Muscle layer of duodenum (tissue), 2 donors: ENCODE results near the gene PRRT4.

ENCODE experiments used
- H3K27ac ChIP-seq: one replicate; pipeline ENCODE4 v1.7.0; 2013; ENCODE audit warnings: mild to moderate bottlenecking, low read length
- H3K27me3 ChIP-seq: one replicate; pipeline ENCODE4 v1.7.0; 2013; ENCODE audit warnings: low read depth, mild to moderate bottlenecking, control low read depth, low read length
- H3K36me3 ChIP-seq, 2 donors: one replicate each; pipeline ENCODE4 v1.7.0; 2013; ENCODE audit warnings: low read length in 2 of 2, control low read depth in 1 of 2, mild to moderate bottlenecking in 1 of 2; ENCODE audit not compliant: insufficient read depth in 2 of 2, control insufficient read depth in 1 of 2
- H3K4me1 ChIP-seq, 2 donors: one replicate each; pipeline ENCODE4 v1.7.0; 2013; ENCODE audit warnings: low read length in 2 of 2, mild to moderate bottlenecking in 2 of 2, control low read depth in 1 of 2, moderate library complexity in 1 of 2; ENCODE audit not compliant: insufficient read depth in 2 of 2, control insufficient read depth in 1 of 2
- H3K4me3 ChIP-seq, 2 donors: one replicate each; pipeline ENCODE4 v1.7.0; 2013; ENCODE audit warnings: low read length in 2 of 2, low read depth in 1 of 2, mild to moderate bottlenecking in 1 of 2
- H3K9me3 ChIP-seq, 2 donors: one replicate each; pipeline ENCODE4 v1.7.0; 2013; ENCODE audit warnings: low read length in 2 of 2, control low read depth in 1 of 2, mild to moderate bottlenecking in 1 of 2; ENCODE audit not compliant: control insufficient read depth in 1 of 2
- donor health status: healthy.

The PRRT4 gene

DNA sequence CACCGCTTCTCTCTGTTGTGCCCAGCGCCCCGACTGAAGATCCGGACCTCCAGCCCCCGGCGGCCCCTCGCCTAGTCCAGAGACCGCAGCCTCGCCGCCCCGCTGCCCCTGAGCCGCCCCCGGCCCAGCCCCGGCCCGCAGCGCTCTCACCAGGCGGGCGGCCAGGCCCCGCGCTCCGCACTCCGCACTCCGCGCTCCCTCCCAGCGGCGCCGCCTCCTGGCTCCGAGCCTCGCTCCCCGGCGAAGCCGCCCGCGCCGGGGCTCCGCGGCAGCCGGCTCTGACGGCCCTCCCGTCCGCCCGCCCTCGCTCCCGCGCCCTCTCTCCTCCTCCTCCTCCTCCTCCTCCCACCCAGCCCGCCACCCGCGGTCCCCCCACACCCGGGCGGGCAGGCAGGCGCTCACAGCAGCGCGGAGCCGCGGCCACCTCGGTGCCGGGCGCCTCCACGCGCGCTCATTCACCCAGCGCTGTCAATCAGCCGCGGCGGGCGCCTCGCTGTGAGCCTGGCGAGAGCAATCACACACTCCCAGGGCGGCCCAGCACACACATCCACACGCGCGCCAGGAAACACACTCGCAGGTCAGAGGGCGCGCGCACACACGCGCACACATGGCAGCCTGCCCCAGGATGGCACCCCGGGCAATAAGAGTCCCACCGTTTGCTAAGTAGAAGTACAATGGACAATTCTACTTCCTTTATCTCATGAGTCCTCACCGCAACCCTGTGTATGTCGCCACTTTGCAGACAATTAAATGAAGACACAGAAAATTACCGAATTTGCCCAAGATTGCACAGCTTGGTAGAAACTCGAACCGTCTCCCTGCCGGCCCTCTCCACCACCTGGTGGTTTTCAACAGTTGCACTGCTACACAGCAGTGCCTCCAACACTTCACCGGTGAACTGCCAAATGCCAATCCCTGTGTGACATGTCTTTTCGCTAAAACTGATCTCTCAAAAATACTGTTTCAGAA lies at the start of gene PRRT4:
Gene PRRT4 (minus strand): TSS at position 280 of the 969 bp plus-strand sequence.
- Histone ChIP-seq H3K27ac (no peak within 1 kb of the TSS), H3K4me1 (peaks cover 0 to 18% of the 10 kb centered on the region in 2 donors), H3K9me3 (no peaks in the 10 kb centered on the region), H3K36me3 (no peaks in the 10 kb centered on the region), H3K4me3 (peak within 1 kb of the TSS; percentile 37 to 59), H3K27me3 (peaks cover 18% of the 10 kb centered on the region)

DNA sequence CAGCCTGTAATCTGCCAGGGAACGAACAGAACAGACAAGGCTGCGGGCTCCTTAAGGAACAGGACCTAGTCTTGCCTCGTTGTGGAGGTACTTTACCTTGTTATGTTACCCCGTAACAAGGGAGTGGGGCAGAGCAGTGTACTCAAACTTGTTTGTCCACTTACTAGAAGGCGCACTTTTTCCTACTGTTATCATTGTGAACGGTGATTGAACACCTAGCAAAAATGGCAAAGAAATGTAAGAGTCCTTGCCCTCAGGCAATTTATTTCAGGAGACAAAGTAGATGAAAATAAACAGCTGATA lies 48.9 kb upstream of the PRRT4 start:
- Histone ChIP-seq H3K4me3 (peak overlapping the region; percentile 70 to 77), H3K27me3 (no peaks in the 10 kb centered on the region), H3K9me3 (no peaks in the 10 kb centered on the region), H3K36me3 (no peaks in the 10 kb centered on the region), H3K4me1 (peaks cover 4 to 29% of the 10 kb centered on the region in 2 donors), H3K27ac (peak overlapping the region; percentile 85)

DNA sequence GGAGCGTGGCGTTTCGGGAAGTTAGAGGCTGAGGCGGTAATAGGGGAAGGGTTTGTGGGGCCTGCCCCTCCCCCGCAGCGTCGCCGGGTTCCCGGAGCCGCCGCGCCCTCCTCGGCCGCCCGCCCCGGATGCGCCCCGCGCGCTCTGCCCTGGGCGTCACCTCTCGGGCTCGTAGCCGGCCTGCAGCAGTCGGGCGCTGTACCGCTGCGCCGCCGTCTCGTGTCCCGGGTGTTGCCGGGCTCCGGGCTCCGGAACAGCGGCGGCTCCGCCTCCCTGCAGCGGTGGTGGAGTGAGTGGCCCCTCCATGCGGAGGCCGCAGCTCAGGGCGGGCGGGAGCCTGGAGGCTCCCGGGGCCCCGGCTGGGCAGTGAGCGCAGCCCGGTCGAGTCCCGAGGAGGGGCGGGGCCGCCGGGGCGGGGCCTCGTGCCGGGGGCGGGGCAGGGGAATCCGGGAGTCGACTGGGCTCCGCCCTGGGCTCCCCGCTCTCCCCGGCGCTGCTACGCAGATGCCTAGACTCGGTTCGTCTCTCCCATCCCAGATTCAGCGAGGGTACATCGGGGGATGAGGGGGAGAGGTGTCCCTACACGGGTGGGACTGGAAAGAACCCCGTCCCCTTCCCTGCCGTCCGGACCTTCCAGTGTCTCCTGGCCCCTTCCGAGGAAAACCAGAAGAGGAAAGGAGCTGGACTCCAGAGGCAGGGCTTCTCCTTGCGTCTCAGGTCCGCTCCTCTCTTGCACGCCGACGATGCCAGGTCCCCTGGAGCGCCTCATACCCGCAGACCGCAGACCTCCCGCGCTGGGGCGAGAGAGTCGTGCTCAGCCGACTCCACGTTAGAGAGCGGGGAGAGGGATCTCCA lies 48.3 kb upstream of the PRRT4 start, which contains the start of gene IMPDH1:
Gene IMPDH1 (minus strand): TSS at position 387 of the 855 bp plus-strand sequence. CDS start 81 bp downstream, at position 306.
- Histone ChIP-seq H3K9me3 (no peaks in the 10 kb centered on the region), H3K4me3 (peak within 1 kb of the TSS; percentile 70 to 77), H3K4me1 (peaks cover 4 to 35% of the 10 kb centered on the region in 2 donors), H3K36me3 (no peaks in the 10 kb centered on the region), H3K27ac (peak within 1 kb of the TSS; percentile 90), H3K27me3 (no peaks in the 10 kb centered on the region)

DNA sequence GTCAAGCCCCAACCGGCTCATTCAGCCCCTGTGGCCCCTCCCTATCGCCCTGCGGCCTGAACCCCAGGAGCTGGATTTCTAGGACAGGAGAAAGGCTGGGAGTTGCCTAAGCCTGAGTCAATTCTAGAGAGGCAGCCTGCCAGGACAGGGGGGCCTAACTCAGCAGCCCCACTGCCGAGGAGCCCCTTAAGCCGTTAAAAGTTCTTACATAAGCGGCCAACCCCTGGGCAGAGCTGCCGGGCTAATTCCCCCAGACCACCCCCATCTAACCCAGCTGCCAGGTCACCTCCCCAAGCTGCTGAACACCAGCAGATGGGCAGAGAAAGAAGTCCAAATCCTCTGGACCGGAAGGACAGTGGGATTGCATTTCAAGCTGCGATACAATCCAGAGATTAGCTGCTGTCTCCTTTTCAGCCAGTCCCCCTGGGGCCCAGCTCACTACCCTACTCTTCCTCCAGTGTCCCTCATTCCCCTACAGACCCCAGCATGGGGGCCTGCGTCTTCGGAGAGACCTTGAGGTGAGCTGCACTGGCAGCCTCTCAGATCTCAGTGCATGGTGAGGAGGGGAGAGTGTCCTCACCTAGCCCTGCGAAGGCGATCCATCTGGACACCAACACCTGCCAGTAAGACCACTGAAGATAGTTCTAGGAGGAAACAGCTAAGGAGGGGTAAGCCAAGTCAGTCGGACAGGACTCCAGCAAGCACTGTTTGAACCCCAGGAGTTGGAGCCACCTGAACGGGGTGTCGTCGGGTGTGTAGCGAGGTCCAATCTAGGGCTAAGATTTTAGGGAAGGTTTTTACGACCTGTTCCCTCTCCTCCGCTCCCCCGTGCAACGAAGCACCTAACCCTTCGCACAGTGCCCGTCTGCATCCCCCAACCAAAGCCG lies 47.5 kb upstream of the PRRT4 start:
- Histone ChIP-seq H3K36me3 (no peaks in the 10 kb centered on the region), H3K4me3 (peak overlapping the region; percentile 70 to 77), H3K4me1 (peaks cover 4 to 38% of the 10 kb centered on the region in 2 donors), H3K27ac (peak overlapping the region; percentile 90), H3K9me3 (no peaks in the 10 kb centered on the region), H3K27me3 (no peaks in the 10 kb centered on the region)

DNA sequence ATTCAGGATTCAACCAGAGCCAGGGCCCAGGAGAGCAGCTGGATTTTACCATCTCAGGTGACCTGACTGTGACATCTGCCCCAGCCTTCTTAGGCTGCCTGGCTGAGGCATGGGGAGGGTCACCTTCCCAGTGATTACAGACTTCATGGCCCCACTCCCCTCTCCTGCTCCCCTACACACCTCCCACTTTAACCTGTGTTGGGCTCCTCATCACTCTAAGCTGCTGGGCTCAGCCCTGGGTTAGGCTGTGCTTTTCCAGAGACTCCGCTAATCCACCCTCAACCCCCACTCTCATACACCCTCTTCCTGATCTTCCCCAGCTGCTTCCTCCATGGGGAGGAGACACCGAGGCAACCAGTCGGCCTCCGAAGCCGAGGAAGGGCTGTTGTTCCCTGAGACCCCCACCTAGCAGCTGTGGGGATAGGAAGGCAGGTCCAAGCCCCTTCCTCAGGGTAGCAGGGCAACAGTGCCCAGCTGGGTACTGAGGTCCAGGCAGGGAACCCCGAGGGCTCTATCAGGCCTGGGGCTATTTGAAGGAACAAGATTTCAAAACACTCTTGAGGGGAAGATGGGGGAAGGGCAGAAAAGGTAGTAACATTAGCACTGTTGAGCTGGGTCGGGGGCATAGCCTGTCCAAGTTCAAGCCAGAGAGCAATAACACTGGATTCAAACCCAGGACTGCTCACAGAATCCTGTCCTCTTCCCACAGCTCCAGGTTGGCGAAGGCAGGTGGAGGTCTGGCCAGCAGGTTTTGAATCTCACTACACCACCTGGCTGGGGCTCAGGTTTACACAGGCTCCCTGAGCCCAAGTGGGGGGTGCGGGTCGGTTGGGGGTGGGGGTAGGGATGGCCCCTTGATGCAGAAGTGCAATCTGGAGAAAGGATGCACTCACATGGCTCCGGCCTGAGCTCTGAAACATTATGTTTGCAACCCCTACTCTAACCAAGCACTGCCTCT lies 46.5 kb upstream of the PRRT4 start:
- no peaks in the 10 kb centered on the region for H3K27me3 ChIP-seq
- no peaks in the 10 kb centered on the region for H3K9me3 ChIP-seq
- peak overlapping the region; percentile 90 for H3K27ac ChIP-seq
- peaks cover 0 to 5% of the 10 kb centered on the region in 2 donors for H3K36me3 ChIP-seq
- H3K4me3 ChIP-seq = peak overlapping the region; percentile 70 to 77
- H3K4me1 ChIP-seq = peaks cover 4 to 38% of the 10 kb centered on the region in 2 donors

DNA sequence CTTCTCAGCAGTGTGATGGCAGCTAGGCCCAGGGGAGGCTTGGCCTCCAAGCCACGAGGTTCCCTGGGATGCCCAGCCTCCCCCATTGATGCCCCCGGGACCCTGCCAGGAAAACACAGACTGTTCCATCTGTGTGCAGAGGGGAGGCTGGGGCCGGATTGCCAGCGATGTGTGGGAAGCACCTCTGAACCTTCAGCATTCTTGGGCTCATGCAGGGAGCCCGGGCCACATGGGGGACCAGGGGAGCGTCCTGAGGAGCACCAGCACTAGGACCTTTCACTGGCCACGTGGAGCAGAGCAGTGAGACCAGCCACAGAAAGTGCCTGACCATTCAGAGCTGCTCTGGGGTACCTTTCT lies 45.7 kb upstream of the PRRT4 start:
- H3K27ac ChIP-seq = no peak overlapping the region
- H3K9me3 ChIP-seq = no peaks in the 10 kb centered on the region
- peaks cover 4 to 38% of the 10 kb centered on the region in 2 donors for H3K4me1 ChIP-seq
- no peaks in the 10 kb centered on the region for H3K27me3 ChIP-seq
- peak overlapping the region in 1 of 2 donors; percentile 77 for H3K4me3 ChIP-seq
- peaks cover 0 to 8% of the 10 kb centered on the region in 2 donors for H3K36me3 ChIP-seq

DNA sequence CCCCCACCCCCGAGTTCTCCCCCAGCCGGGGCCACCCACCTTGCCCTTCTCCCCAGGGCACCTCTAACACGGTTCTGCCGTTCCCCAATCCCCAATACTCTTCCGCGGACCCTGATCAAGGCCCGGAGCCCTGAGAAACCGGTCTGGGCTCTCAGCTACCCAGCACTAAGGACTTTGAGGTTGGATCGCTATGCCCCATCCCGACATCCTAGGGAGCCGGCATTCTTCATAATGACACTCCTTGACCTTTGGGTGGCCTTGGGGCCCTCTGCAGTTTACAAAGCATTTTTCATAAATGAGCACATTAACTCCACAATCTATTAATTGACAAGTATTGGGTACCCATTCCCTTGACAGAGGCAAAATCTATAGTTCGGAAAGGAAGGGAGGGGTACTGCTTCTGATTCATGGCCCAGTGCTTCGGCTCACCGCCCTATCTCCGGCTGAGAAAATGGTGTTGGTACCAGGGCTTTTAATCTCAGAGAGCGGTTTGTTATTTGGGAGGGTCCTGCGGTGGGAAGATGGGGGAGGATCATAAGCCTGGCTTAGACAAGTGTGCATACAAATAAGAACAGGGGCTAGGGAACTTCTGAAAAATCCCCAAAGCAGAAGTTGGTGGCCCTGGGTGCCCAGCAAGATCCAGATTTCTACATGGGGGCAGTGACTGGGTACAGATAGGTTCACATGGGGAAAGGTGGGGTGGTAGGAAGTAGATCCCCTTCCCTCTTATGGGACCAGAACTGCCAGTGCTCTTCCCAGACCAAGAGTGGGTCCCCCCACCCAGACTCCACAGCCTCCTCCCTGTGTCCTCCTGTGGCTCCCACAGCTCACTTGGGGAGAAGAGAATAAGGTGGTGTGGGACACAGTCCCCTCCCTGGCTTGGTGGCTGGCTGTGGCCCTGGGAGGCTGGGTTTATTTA lies 45.1 kb upstream of the PRRT4 start:
- Histone ChIP-seq H3K4me3 (peak overlapping the region in 1 of 2 donors; percentile 24), H3K36me3 (peaks cover 1 to 10% of the 10 kb centered on the region in 2 donors), H3K27me3 (no peaks in the 10 kb centered on the region), H3K9me3 (no peaks in the 10 kb centered on the region), H3K4me1 (peaks cover 4 to 38% of the 10 kb centered on the region in 2 donors), H3K27ac (no peak overlapping the region)

DNA sequence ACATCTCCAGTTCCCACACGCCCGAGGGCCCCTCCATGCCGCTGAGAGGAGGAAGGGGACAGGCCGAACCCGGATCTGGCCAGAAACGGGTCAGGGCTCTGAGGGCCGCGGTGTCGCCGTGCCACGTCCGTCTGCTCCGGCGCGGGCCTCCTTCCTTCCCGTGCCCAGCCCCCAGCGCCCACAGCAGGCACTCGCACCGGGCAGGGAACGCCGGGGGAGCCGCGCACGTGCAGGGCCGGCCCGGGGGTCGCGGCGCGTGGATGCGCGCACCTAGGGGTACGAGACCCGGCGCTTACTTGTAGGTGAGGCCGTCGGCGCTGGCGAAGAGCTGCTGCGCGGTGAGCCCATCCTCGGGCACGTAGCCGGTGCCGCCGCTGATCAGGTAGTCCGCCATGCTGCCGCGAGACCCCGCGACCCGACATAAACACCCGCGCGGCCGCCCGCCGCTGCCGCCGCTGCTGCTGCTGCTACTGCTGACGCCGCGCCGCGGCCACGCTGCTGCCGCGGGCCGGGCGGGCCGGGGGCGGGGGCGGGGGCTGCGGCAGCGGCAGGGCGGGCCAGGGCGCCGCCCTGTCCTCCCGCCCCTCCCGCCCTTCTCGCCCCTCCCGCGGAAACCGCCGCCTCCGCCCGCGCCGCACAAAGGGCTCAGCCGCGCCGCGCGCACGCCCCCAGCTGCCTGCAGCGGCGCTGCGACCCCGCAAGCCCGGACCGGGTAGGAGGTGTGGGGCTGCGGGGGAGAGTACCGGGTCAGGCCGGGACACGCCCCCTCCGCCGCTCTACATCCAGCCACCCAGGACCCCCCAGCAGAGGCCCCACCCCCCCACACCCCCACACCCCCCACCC lies 44.2 kb upstream of the PRRT4 start:
- H3K4me1 ChIP-seq = peaks cover 4 to 38% of the 10 kb centered on the region in 2 donors
- H3K27me3 ChIP-seq = no peaks in the 10 kb centered on the region
- H3K27ac ChIP-seq = no peak overlapping the region
- no peaks in the 10 kb centered on the region for H3K9me3 ChIP-seq
- H3K36me3 ChIP-seq = peaks cover 6 to 19% of the 10 kb centered on the region in 2 donors
- H3K4me3 ChIP-seq = peak overlapping the region; percentile 54 to 72
